Fibroblast of skin of right quadriceps (primary cell): Measurements from ENCODE around the gene DENND1B.
"Not testable (repeated sequence)": the region's sequence is repeated elsewhere in the genome, so short reads cannot be mapped to it uniquely, and the experiment has no call there.

Source experiments
- DNase-seq: peaks from one replicate; pipeline ENCODE4 v3.0.0-alpha.2; 2013

The DENND1B gene

DNA sequence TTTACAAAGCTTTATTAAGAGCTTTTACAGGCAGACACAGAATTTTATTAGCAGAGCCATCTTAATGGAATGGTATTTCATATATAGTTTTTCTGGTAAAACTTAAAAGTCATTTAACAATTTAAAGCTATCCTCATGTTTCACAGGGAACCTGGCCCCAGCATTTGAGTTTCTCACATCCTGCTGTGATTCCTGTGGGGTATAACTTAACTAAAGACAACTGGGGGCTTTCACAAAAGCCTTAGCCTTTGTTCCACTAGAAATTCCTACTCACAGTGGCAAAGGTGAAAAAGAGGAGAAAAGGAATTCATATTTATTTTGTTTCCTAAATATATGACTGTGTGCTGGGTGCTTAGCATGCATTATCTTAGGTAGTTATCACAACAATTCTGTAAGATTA lies 233.9 kb downstream of the DENND1B start:
- no peak for DNase-seq

DNA sequence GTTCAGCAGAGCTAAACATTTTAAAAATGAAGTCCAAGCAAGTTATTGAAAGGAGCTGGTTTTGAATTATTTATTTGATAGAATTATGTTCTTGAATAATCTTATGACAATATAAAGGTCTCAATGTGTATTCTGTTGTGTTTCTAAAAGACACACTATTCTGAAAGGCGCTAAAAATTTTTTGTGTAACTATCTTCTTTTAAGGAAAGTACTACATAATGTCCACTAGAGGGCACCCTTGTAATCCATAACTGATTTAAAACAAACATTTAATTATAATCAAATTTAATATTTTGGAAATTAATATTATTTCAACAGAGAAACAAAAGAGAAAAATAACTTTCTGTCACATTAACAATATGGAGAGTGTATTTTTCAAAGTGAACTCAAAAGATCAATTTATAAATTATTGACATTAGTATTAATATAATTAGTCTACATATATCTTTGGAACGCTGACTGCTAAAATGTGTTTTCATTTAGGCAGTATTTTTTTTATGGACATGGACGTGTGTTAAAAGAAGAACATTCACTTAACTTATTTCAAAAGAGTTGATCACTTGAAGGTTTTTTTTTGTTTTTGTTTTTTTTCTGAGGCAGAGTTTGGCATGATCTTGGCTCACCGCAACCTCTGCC lies 248.4 kb downstream of the DENND1B start:
- peak; percentile 16 for DNase-seq

- DNase-seq: peak; percentile 51
Observed at GRCh38 chr1:197521118-197521739, 254.1 kb downstream of the DENND1B start.

- peak; percentile 6 for DNase-seq
Observed at GRCh38 chr1:197519741-197520334, 255.4 kb downstream of the DENND1B start.

- DNase-seq: no peak
Observed at GRCh38 chr1:197515421-197515820, 259.9 kb downstream of the DENND1B start.

- no peak for DNase-seq
Observed at GRCh38 chr1:197510691-197511378, 264.4 kb downstream of the DENND1B start.

DNA sequence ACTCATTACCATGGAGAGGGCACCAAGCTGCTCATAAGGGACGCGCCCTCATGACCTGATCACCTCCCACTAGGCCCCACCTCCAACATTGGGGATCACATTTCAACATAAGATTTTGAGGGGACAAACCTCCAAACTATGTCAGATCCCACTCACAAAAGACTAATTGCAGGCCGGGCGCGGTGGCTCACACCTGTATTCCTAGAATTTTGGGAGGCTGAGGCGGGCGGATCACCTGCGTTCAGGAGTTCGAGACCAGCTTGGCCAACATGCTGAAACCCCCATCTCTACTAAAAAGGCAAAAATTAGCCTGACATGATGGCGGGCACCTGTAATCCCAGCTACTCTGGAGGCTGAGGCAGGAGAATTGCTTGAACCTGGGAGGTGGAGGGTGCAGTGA lies 278.6 kb downstream of the DENND1B start:
- DNase-seq: no peak

DNA sequence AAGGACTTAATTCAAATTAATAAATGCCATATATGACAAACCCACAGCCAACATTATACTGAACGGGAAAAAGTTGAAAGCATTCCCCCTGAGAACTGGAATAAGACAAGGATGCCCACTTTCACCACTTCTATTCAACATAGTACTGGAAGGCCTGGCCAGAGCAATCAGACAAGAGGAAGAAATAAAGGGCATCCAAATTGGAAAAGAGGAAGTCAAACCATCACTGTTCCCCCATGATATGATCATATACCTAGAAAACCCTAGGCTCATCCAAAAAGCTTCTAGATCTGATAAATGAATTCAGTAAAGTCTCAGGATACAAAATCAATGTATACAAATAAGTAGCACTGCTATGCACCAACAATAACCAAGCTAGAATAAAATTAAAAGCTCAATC lies 283.8 kb downstream of the DENND1B start:
- not testable (repeated sequence) for DNase-seq

DNA sequence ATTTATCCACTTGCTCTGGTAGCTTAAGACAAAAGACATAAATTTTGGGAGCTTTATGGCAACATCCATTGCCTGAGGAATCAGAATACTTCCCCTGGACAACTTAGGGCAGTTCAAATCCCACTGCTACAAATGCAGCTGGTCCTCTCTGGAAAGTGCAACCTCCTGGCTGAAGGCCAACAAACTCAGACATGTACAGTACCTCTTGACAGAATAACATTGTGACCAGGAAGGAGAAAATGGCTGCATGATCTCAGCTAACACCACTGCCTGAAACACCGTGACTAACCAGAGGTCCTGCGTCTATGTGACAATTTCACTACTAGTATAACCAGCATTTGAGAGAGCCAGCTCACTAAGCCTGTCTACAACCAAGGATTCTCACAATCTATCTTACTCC lies 288.3 kb downstream of the DENND1B start:
- no peak for DNase-seq

GRCh38 chr1:197485790-197486189 lies 289.5 kb downstream of the DENND1B start:
- DNase-seq: no peak

DNA sequence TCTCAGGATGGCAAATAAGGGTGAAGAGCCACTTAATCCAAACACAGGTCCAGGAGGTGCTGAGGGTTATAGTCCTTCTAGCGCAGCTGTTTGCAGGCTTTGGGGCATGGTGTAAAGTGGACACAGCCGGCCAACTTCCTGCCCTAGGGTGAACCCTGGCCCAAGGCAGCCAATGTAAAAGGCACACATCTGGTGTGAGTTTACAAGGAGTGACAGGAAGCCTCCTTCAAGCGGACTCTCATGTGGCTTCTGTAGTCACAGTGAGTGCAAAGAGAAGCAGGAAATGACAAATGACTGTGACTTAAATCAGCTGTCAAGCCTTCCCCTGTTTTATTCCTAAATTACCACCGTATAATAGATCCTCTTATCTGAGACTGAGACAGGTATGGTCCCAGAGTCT lies 294.2 kb downstream of the DENND1B start:
- no peak for DNase-seq

DNA sequence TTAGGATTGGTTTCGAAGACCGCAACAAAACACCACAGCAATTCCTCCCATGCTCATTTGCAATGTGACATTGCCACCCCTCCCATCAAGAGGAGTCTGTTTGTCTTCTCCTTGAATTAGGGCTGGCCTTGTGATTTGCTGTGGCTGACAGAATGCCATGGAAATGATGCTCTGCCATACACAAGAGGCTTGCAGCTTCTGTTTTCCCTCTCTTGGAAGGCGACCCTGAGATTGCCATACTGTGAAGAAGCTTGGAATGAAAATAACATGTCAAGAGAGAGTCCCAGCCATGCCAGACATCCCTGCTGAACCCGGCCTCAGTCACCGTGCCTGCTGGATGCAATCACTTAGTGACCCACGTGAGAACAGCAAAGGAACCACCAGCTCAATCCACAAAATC lies 294.8 kb downstream of the DENND1B start:
- DNase-seq: no peak

GRCh38 chr1:197472141-197472540 lies 303.1 kb downstream of the DENND1B start:
- peak; percentile 48 for DNase-seq

- no peak for DNase-seq
Observed at GRCh38 chr1:197471248-197471985, 303.9 kb downstream of the DENND1B start.

DNA sequence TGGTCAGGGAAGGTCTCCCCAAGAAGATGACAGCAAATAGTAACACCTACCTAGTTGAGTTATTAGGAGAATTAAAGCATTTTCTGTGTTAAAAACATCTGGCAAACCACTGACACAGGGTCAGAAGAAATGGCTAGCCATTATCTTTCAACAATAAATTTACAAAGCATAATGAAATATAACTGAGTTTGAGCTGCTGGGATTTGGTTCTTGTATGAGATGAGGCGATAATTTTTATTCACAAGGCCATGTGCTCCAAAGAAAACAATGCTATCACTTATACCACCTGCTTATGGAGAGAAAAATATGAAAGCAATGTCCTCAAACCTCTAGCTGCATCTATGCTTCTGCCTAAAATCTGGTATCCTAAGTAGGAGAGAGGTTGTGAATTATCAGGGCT lies 304.9 kb downstream of the DENND1B start:
- DNase-seq: no peak

- no peak for DNase-seq
Observed at GRCh38 chr1:197469620-197470210, 305.6 kb downstream of the DENND1B start.

- no peak for DNase-seq
Observed at GRCh38 chr1:197468543-197469175, 306.6 kb downstream of the DENND1B start.

DNA sequence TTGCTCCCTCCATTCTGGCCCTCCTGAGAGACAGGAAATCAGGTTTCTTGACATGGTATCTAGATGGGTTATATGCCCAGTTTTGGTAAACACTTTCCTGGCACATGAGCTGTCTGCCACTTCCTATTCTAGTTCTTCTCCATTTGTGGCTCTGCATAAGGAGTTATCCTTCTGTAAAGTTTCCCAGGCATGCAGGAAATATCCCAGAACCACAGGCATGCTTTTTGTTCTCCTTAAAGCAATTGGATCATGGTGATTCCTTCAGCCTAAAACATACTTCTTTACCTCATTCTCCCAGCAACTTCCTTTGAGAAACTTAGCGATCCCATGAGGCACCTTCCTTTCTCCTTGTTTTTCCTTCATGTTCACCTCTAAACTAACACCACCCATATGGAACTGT lies 307.4 kb downstream of the DENND1B start:
- DNase-seq: peak; percentile 72

DNA sequence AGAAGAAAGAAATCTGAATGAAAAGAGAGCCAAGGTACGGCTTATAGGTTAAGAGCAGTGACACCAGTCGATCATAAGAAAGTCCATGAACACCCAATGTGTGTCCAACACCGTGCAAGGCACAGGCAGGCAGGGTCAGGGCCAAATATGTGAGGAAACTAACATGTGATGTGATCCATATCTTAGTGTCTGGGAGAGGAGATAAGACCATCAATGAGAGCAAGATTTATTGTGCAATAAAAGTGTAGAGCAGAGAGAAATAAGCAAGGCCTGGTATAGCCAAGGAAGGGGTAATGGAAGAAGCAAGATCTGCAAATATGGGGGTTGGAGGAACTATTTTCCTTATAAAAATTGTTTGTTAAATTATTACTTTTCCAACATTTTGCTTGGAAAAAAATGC lies 308.5 kb downstream of the DENND1B start:
- DNase-seq: no peak

DNA sequence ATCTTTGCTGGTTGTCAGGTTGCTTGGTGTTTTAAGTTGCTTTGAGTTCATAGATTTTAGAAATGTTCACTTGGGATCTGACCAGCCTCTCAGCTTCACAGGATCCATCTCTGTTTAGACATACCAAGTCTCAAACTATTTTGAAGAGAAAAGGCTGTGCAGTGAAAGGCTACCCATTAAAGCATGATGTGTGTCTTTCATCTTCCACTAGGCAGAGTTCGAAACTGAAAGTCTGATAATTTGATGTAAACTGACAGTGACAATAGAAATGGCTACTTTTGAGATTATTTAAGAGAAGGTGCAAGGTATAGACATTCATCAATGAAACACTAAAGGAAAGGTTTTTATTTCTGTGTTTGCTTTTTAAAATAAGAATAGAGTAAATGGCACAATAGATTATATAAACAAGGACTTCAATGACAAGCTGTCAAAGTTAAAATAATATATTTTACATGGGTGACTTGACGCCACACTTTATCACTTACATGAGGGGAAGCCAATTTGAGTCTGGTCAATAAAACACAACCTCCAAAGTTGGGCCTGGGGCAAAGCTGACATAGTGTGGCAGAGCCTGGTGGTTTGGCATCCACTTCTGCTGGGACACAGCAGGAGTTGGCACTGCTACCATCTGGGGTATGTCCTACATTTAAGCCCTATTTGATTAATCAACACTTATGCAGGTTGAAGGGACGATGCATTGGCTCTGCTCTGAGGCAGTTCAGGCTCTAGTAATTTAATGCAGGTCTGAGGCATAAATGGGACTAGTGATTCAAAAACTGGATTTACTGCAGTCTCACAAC lies 309.6 kb downstream of the DENND1B start:
- DNase-seq: no peak

GRCh38 chr1:197464044-197464443 lies 311.2 kb downstream of the DENND1B start:
- peak; percentile 89 for DNase-seq
